ENCODE results near the gene PANK1.

- TF ChIP-seq GATA2 (IDR thresholded peaks at IDR 0.05; ENCODE audit: low read depth, low read length) (no peak), GATA3 (IDR thresholded peaks at IDR 0.05; ENCODE audit: low read depth, low read length) (no peak)
These were observed 109.1 kb downstream of the PANK1 start for GRCh38 chr10:89536013-89536354.

Data from SH-SY5Y (cell line).